ENCODE results near the gene PLEKHF1.

The PLEKHF1 gene

GRCh38 chr19:29635963-29636362, 29.3 kb upstream of the PLEKHF1 start:
- no peak for DNase-seq

- DNase-seq: no peak
Observed at GRCh38 chr19:29636553-29637360, 28.5 kb upstream of the PLEKHF1 start.

GRCh38 chr19:29639086-29639485, 26.2 kb upstream of the PLEKHF1 start:
- no peak for DNase-seq

GRCh38 chr19:29640231-29640630, 25.0 kb upstream of the PLEKHF1 start:
- DNase-seq: no peak

GRCh38 chr19:29641597-29641996, 23.7 kb upstream of the PLEKHF1 start:
- no peak for DNase-seq

GRCh38 chr19:29643361-29643935, 21.8 kb upstream of the PLEKHF1 start:
- DNase-seq: no peak

GRCh38 chr19:29644210-29644609, 21.1 kb upstream of the PLEKHF1 start:
- no peak for DNase-seq

GRCh38 chr19:29645491-29645867, 19.8 kb upstream of the PLEKHF1 start:
- no peak for DNase-seq

- DNase-seq: no peak
Observed at GRCh38 chr19:29645911-29646310, 19.4 kb upstream of the PLEKHF1 start.

- no peak for DNase-seq
Observed at GRCh38 chr19:29650772-29651387, 14.4 kb upstream of the PLEKHF1 start.

- DNase-seq: no peak
Observed at GRCh38 chr19:29651622-29652394, 13.5 kb upstream of the PLEKHF1 start.

GRCh38 chr19:29653398-29653797, 11.9 kb upstream of the PLEKHF1 start:
- no peak for DNase-seq

GRCh38 chr19:29655648-29656335, 9.5 kb upstream of the PLEKHF1 start:
- DNase-seq: no peak

- DNase-seq: no peak
Observed at GRCh38 chr19:29658221-29658991, 6.9 kb upstream of the PLEKHF1 start.

GRCh38 chr19:29660835-29661234, 4.4 kb upstream of the PLEKHF1 start:
- DNase-seq: no peak

- DNase-seq: no peak
Observed at GRCh38 chr19:29662278-29662603, 3.0 kb upstream of the PLEKHF1 start.

GRCh38 chr19:29662604-29663404, 2.5 kb upstream of the PLEKHF1 start:
- DNase-seq: no peak

GRCh38 chr19:29663861-29664752, 1.2 kb upstream of the PLEKHF1 start:
- no peak for DNase-seq

GRCh38 chr19:29664753-29665214, 477 bp upstream of the PLEKHF1 start:
- DNase-seq: no peak
